HepG2 (cell line): ENCODE results near the gene RASSF7. TPM values are rescaled to one million over a fixed set of nuclear protein-coding genes. Genes with fewer than 3 reads are reported as not detected.
A peak's percentile ranks its signal among the peaks of the same experiment; 100 is the strongest.

Source experiments
- ATAC-seq: fragments of 200-7000 bp; cut with Tn5 transposase; 3 replicates; pipeline ENCODE4 v1.9.1; 2020; ENCODE audit warnings: mild to moderate bottlenecking, moderate library complexity
- BruUV-seq: library from RNA; stranded (reverse); fragments of 400-500 nt; replicated peaks from 2 replicates; lab custom pipeline; 2021; lab: Mats Ljungman, UMichigan
- CTCF ChIA-PET: fragments of 300-600 bp; formaldehyde crosslinking; extraction: SDS; loops from one replicate; lab custom pipeline; 2021; ENCODE audit warnings: low total read pairs, inconsistent platforms, low intra/inter-chr PET ratio; lab: Yijun Ruan, JAX
- POLR2A ChIA-PET: fragments of 350-600 bp; sonication (Branson Sonifier 250); formaldehyde crosslinking; loops from one replicate; lab custom pipeline; 2020; ENCODE audit warnings: antibody characterized with exemption, inconsistent platforms; lab: Yijun Ruan, JAX
- DNase-seq: peaks from one replicate; pipeline ENCODE4 v3.0.0-alpha.2; 2015; ENCODE audit warnings: low spot score
- FAIRE-seq: peaks from 3 replicates; lab custom pipeline; 2011; peaks lifted over from hg19 to GRCh38; lab: Jason Lieb, UNC
- H2AFZ ChIP-seq: one replicate; pipeline ENCODE4 v1.6.1; 2011; ENCODE audit warnings: low read length, inconsistent platforms
- H3K27ac ChIP-seq: fragments of 300-600 bp; 3 replicates; pipeline ENCODE4 v1.8.0; 2011; ENCODE audit warnings: mixed run types, mild to moderate bottlenecking, mixed read lengths, low read length, inconsistent platforms; ENCODE audit not compliant: insufficient read depth; ENCODE audit errors: extremely low read length
- H3K27me3 ChIP-seq, 2 experiments: fragments of 200-600 bp in 1 of 2; 2 replicates in 1 of 2; 3 replicates in 1 of 2; pipeline versions ENCODE4 v1.6.0 to v1.8.0; 2011; ENCODE audit warnings: low read length in 2 of 2, mild to moderate bottlenecking in 2 of 2, moderate library complexity in 2 of 2, inconsistent platforms in 1 of 2; ENCODE audit not compliant: insufficient read depth in 2 of 2, control insufficient read depth in 1 of 2
- H3K36me3 ChIP-seq, 2 experiments: fragments of 200-600 bp in 1 of 2; replicated peaks in 1 of 2; 2 replicates in 1 of 2; 3 replicates in 1 of 2; pipeline versions ENCODE4 v1.5.1 to v1.8.0; 2011; ENCODE audit warnings: low read length in 2 of 2, inconsistent platforms in 1 of 2; ENCODE audit not compliant: insufficient read depth in 2 of 2, control insufficient read depth in 1 of 2
- H3K4me1 ChIP-seq: 2 replicates; pipeline ENCODE4 v1.5.1; 2012; ENCODE audit warnings: low read length, inconsistent platforms; ENCODE audit not compliant: insufficient read depth
- H3K4me2 ChIP-seq: 2 replicates; pipeline ENCODE4 v1.6.0; 2011; ENCODE audit warnings: low read depth, low read length, inconsistent platforms
- H3K4me3 ChIP-seq, 3 experiments: fragments of 200-600 bp in 1 of 3; sonication (generic), shearing (Covaris generic) in 1 of 3; replicated peaks in 1 of 3; 2 replicates each; pipeline ENCODE4 v1.5.1; 2011 to 2016; ENCODE audit warnings: low read length in 3 of 3, inconsistent platforms in 2 of 3, low read depth in 2 of 3, mild to moderate bottlenecking in 2 of 3, control low read depth in 1 of 3, mixed read lengths in 1 of 3; ENCODE audit not compliant: insufficient read depth in 1 of 3
- H3K79me2 ChIP-seq: one replicate; pipeline ENCODE4 v1.6.1; 2011; ENCODE audit warnings: low read length, inconsistent platforms; ENCODE audit not compliant: insufficient read depth
- H3K9ac ChIP-seq: 2 replicates; pipeline ENCODE4 v1.6.0; 2011; ENCODE audit warnings: mild to moderate bottlenecking, low read depth, low read length, inconsistent platforms; ENCODE audit not compliant: insufficient read depth
- H3K9me3 ChIP-seq: 2 replicates; pipeline ENCODE4 v1.5.1; 2012; ENCODE audit warnings: mild to moderate bottlenecking, low read length
- H4K20me1 ChIP-seq: 2 replicates; pipeline ENCODE4 v1.6.0; 2011; ENCODE audit warnings: inconsistent platforms, mild to moderate bottlenecking, low read length, moderate library complexity; ENCODE audit not compliant: insufficient read depth
- AGO2 ChIP-seq: fragments of 200-400 bp; formaldehyde crosslinking; optimal IDR thresholded peaks from 2 replicates; pipeline ENCODE3; 2017; ENCODE audit warnings: mild to moderate bottlenecking, low read depth, low read length, moderate library complexity
- AHR ChIP-seq: IDR thresholded peaks from 2 replicates; pipeline ENCODE4 v1.6.1; 2018; ENCODE audit warnings: missing genetic modification reagents, missing compliant biosample characterization
- POLR2A ChIP-seq, 2 experiments: IDR thresholded peaks; 2 replicates each; pipeline ENCODE4 v1.6.1; 2011; ENCODE audit warnings: low read depth in 2 of 2, low read length in 2 of 2, mild to moderate bottlenecking in 1 of 2, moderate library complexity in 1 of 2; ENCODE audit not compliant: insufficient read depth in 1 of 2
- RBM22 ChIP-seq: fragments of 200-400 bp; formaldehyde crosslinking; optimal IDR thresholded peaks from 2 replicates; pipeline ENCODE3; 2017; ENCODE audit warnings: mild to moderate bottlenecking, low read length, moderate library complexity
- ZNF225 ChIP-seq: sonication (generic); formaldehyde crosslinking; IDR thresholded peaks from 2 replicates; pipeline ENCODE4 v1.4.0; 2020; ENCODE audit warnings: mild to moderate bottlenecking, missing genetic modification reagents
- WGBS: methylation state at CpG from one replicate; pipeline ENCODE4 v1.1.6; 2017; ENCODE audit warnings: low lambda C conversion rate; 5-methylcytosine and 5-hydroxymethylcytosine counted together
- in situ Hi-C: cut with HindIII; loops from 2 replicates; pipeline ENCODE4 v1.10.0; 2017; ENCODE audit warnings: low pct_unique_long_range_greater_than_20kb; ENCODE audit not compliant: extremely low pct_ligation_motif_present
- intact Hi-C: fragments of 100-400 bp; cut with micrococcal nuclease; formaldehyde crosslinking; loops from one replicate; pipeline ENCODE4 v1.10.0; 2022; ENCODE audit not compliant: unreplicated experiment
- polyA plus RNA-seq, 8 experiments: library from polyadenylated mRNA; depleted of rRNA in 3 of 8; stranded (reverse) in 7 of 8; unstranded in 1 of 8; fragments of >200 nt; fragmentation: Illumina TruSeq in 4 of 8; extraction: Trizol in 4 of 8; gene quantifications; 2 replicates each; pipeline versions ENCODE4 v1.2.1 to v1.2.3, GENCODE V29; 2011 to 2016; ENCODE audit warnings: low read depth in 4 of 8, missing spikeins in 1 of 8, mixed read lengths in 1 of 8; ENCODE audit not compliant: insufficient read depth in 1 of 8
- total RNA-seq, 5 experiments: library from RNA; depleted of rRNA; stranded (reverse); fragments of >200 nt; fragmentation: Illumina TruSeq; extraction: Trizol; gene quantifications; 2 replicates each; pipeline ENCODE4 v1.2.3, GENCODE V29; 2016; ENCODE audit warnings: low read depth in 1 of 5
- TF ChIP-seq, protein P1 (sequence below), 2 experiments: sonication (generic) in 1 of 2; formaldehyde crosslinking in 1 of 2; IDR thresholded peaks; 2 replicates each; pipeline versions ENCODE4 v1.4.0 to v1.6.1; 2018 to 2020; ENCODE audit warnings: missing genetic modification reagents in 2 of 2, borderline replicate concordance in 1 of 2, low read depth in 1 of 2, mild to moderate bottlenecking in 1 of 2, missing biosample characterization in 1 of 2
- TF ChIP-seq, protein P2 (sequence below): IDR thresholded peaks from 2 replicates; pipeline ENCODE4 v1.6.1; 2016; ENCODE audit warnings: low read depth, borderline replicate concordance
- TF ChIP-seq, protein P3 (sequence below): sonication (generic); formaldehyde crosslinking; IDR thresholded peaks from 2 replicates; pipeline ENCODE4 v1.5.0; 2020; ENCODE audit warnings: mild to moderate bottlenecking, missing genetic modification reagents, borderline replicate concordance

RASSF7 gene
- total and polyA plus RNA-seq, 2 of the 13 experiments (the other 11 are each of a cell fraction or from before 2014, with no cell fraction given) = 20.2 to 28.6 TPM

DNA sequence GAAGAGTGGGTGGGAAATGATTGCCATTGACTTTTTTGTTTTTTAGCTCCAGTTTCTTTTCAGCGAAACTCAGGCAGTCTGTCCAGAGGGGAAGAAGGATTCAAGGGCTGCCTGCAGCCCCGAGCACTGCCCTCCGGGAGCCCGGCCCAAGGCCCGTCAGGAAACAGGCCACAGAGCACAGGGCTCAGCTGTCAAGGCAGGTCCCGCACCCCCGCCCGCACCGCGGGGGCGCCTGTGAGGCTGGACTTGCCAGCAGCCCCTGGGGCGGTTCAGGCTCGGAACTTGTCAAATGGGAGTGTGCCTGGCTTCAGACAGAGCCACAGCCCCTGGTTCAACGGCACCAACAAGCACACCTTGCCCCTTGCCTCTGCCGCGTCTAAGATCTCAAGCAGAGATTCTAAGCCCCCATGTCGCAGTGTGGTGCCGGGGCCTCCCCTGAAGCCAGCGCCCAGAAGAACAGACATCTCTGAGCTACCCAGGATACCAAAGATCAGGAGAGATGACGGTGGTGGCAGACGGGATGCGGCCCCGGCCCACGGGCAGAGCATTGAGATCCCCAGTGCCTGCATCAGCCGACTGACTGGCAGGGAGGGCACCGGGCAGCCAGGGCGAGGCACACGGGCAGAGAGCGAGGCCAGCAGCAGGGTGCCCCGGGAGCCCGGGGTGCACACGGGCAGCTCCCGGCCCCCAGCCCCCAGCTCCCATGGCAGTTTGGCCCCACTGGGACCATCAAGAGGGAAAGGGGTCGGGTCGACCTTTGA is 46.4 kb downstream of the RASSF7 start:
- Histone ChIP-seq H3K4me1 (no peaks in the 10 kb centered on the region), H4K20me1 (peaks cover 6% of the 10 kb centered on the region; the same call in 1 of the 2 replicates), H3K4me3 (no peak overlapping the region)
- no peak for ATAC-seq
- TF ChIP-seq, protein P1, sequence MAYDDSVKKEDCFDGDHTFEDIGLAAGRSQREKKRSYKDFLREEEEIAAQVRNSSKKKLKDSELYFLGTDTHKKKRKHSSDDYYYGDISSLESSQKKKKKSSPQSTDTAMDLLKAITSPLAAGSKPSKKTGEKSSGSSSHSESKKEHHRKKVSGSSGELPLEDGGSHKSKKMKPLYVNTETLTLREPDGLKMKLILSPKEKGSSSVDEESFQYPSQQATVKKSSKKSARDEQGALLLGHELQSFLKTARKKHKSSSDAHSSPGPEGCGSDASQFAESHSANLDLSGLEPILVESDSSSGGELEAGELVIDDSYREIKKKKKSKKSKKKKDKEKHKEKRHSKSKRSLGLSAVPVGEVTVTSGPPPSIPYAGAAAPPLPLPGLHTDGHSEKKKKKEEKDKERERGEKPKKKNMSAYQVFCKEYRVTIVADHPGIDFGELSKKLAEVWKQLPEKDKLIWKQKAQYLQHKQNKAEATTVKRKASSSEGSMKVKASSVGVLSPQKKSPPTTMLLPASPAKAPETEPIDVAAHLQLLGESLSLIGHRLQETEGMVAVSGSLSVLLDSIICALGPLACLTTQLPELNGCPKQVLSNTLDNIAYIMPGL (CRISPR knock-in tag; IDR thresholded peaks at IDR 0.05; ENCODE audit: borderline replicate concordance in 1 of 2, low read depth in 1 of 2) = no peak
- TF ChIP-seq ZNF225 (CRISPR knock-in tag) (no peak), RBM22 (peak; percentile 49), AHR (CRISPR knock-in tag) (no peak), AGO2 (peak; percentile 44), POLR2A (IDR thresholded peaks at IDR 0.05; ENCODE audit: insufficient read depth in 1 of 2, low read depth in 2 of 2, low read length in 2 of 2) (peak in 1 of 2 experiments; percentile 12; a peak in 1 of 4 replicates)
- TF ChIP-seq, protein P2, sequence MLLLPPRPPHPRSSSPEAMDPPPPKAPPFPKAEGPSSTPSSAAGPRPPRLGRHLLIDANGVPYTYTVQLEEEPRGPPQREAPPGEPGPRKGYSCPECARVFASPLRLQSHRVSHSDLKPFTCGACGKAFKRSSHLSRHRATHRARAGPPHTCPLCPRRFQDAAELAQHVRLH (CRISPR knock-in tag) = no peak
- TF ChIP-seq, protein P3, sequence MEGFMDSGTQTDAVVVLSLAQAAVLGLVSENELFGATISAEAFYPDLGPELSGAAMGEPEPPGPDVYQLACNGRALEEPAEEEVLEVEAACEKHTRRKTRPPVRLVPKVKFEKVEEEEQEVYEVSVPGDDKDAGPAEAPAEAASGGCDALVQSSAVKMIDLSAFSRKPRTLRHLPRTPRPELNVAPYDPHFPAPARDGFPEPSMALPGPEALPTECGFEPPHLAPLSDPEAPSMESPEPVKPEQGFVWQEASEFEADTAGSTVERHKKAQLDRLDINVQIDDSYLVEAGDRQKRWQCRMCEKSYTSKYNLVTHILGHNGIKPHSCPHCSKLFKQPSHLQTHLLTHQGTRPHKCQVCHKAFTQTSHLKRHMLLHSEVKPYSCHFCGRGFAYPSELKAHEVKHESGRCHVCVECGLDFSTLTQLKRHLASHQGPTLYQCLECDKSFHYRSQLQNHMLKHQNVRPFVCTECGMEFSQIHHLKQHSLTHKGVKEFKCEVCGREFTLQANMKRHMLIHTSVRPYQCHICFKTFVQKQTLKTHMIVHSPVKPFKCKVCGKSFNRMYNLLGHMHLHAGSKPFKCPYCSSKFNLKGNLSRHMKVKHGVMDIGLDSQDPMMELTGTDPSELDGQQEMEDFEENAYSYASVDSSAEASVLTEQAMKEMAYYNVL (CRISPR knock-in tag) = no peak
- TF ChIP-seq, all 625 proteins: peak for 3
- Histone ChIP-seq H3K9ac (no peak overlapping the region), H3K9me3 (no peaks in the 10 kb centered on the region), H3K36me3 (peaks cover 53 to 93% of the 10 kb centered on the region in 2 experiments; a peak in 4 of 5 replicates), H3K79me2 (no peaks in the 10 kb centered on the region), H2AFZ (no peak overlapping the region), H3K27ac (no peak overlapping the region), H3K27me3 (no peaks in the 10 kb centered on the region), H3K4me2 (no peak overlapping the region)
- POLR2A ChIA-PET = interaction anchor here (1.3 kb wide), 1 partner anchor 19 kb away, joined by 3 read pairs; no protein-coding TSS in a partner anchor
- no peak for FAIRE-seq
- 93% methylated on average over 12 of the region's 35 CpGs for WGBS
- CTCF ChIA-PET = no interaction called here
- DNase-seq = no peak
- intact Hi-C loops = no loop called here
- in situ Hi-C loops = no loop called here
- no TSS peak for BruUV-seq
